HepG2 (cell line): ENCODE measurements around the gene CAMK1.

Experiments
- CCDC6 ChIP-seq: sonication (generic); formaldehyde crosslinking; IDR thresholded peaks from 2 replicates; pipeline ENCODE4 v1.8.1; 2022; ENCODE audit warnings: mild to moderate bottlenecking, missing genetic modification reagents, moderate library complexity
- EZH2 ChIP-seq: conservative IDR thresholded peaks from 2 replicates; pipeline ENCODE4 v1.6.1; 2012; ENCODE audit warnings: mild to moderate bottlenecking, low read depth, low read length, moderate library complexity
- FOXK1 ChIP-seq: sonication (generic); formaldehyde crosslinking; IDR thresholded peaks from 2 replicates; pipeline ENCODE4 v1.4.0; 2020; ENCODE audit warnings: low read depth, missing genetic modification reagents, borderline replicate concordance
- KLF9 ChIP-seq: IDR thresholded peaks from 2 replicates; pipeline ENCODE4 v1.6.1; 2016; ENCODE audit warnings: low read depth
- NFE2L1 ChIP-seq: sonication (generic); formaldehyde crosslinking; IDR thresholded peaks from 2 replicates; pipeline ENCODE4 v1.4.0; 2020; ENCODE audit warnings: missing genetic modification reagents, mild to moderate bottlenecking, borderline replicate concordance
- POLR2A ChIP-seq, 2 experiments: IDR thresholded peaks; 2 replicates each; pipeline ENCODE4 v1.6.1; 2011; ENCODE audit warnings: low read depth in 2 of 2, low read length in 2 of 2, mild to moderate bottlenecking in 1 of 2, moderate library complexity in 1 of 2; ENCODE audit not compliant: insufficient read depth in 1 of 2
- SIX4 ChIP-seq: sonication (generic); formaldehyde crosslinking; IDR thresholded peaks from 2 replicates; pipeline ENCODE4 v1.4.0; 2020; ENCODE audit warnings: missing genetic modification reagents
- ZBTB8A ChIP-seq: sonication (generic); formaldehyde crosslinking; IDR thresholded peaks from 2 replicates; pipeline ENCODE4 v1.4.0; 2020; ENCODE audit warnings: mild to moderate bottlenecking, low read depth, missing genetic modification reagents, borderline replicate concordance
- ZNF33B ChIP-seq: sonication (generic); formaldehyde crosslinking; IDR thresholded peaks from 2 replicates; pipeline ENCODE4 v1.5.1; 2020; ENCODE audit warnings: mild to moderate bottlenecking, missing genetic modification reagents
- ZNF543 ChIP-seq: sonication (generic); formaldehyde crosslinking; IDR thresholded peaks from 2 replicates; pipeline ENCODE4 v1.4.0; 2020; ENCODE audit warnings: mild to moderate bottlenecking, missing genetic modification reagents
- ZNF609 ChIP-seq: sonication (generic); formaldehyde crosslinking; IDR thresholded peaks from 2 replicates; pipeline ENCODE4 v1.4.0; 2020; ENCODE audit warnings: mild to moderate bottlenecking, missing genetic modification reagents, borderline replicate concordance
- TF ChIP-seq, protein P1 (sequence below): sonication (generic); formaldehyde crosslinking; IDR thresholded peaks from 2 replicates; pipeline ENCODE4 v1.5.1; 2020; ENCODE audit warnings: mild to moderate bottlenecking, missing genetic modification reagents, moderate library complexity
- TF ChIP-seq, protein P2 (sequence below): sonication (generic); formaldehyde crosslinking; IDR thresholded peaks from 2 replicates; pipeline ENCODE4; 2020; ENCODE audit warnings: missing genetic modification reagents, mild to moderate bottlenecking, borderline replicate concordance
- TF ChIP-seq, protein P3 (sequence below): sonication (generic); formaldehyde crosslinking; IDR thresholded peaks from 2 replicates; pipeline ENCODE4 v1.5.0; 2020; ENCODE audit warnings: mild to moderate bottlenecking, missing genetic modification reagents, moderate library complexity

DNA sequence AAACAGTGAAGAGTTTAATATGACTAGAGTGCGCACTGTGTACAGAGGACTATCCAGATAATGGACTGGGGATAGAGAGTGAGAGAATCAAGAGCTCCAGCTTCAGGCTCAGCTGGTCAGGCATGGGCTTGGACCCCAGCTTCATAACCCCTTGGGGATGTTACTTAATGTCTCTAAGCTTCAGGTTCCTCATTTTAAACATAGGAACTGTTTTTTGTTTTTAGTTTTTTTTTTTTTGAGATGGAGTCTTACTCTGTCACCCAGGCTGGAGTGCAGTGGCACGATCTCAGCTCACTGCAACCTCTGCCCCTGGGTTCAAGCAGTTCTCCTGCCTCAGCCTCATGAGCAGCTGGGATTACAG is 48.1 kb downstream of the CAMK1 start:
- TF ChIP-seq, protein P1, sequence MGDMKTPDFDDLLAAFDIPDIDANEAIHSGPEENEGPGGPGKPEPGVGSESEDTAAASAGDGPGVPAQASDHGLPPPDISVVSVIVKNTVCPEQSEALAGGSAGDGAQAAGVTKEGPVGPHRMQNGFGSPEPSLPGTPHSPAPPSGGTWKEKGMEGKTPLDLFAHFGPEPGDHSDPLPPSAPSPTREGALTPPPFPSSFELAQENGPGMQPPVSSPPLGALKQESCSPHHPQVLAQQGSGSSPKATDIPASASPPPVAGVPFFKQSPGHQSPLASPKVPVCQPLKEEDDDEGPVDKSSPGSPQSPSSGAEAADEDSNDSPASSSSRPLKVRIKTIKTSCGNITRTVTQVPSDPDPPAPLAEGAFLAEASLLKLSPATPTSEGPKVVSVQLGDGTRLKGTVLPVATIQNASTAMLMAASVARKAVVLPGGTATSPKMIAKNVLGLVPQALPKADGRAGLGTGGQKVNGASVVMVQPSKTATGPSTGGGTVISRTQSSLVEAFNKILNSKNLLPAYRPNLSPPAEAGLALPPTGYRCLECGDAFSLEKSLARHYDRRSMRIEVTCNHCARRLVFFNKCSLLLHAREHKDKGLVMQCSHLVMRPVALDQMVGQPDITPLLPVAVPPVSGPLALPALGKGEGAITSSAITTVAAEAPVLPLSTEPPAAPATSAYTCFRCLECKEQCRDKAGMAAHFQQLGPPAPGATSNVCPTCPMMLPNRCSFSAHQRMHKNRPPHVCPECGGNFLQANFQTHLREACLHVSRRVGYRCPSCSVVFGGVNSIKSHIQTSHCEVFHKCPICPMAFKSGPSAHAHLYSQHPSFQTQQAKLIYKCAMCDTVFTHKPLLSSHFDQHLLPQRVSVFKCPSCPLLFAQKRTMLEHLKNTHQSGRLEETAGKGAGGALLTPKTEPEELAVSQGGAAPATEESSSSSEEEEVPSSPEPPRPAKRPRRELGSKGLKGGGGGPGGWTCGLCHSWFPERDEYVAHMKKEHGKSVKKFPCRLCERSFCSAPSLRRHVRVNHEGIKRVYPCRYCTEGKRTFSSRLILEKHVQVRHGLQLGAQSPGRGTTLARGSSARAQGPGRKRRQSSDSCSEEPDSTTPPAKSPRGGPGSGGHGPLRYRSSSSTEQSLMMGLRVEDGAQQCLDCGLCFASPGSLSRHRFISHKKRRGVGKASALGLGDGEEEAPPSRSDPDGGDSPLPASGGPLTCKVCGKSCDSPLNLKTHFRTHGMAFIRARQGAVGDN (CRISPR knock-in tag): no peak
- TF ChIP-seq KLF9 (CRISPR knock-in tag) (no peak), CCDC6 (no peak), ZNF33B (CRISPR knock-in tag) (no peak), ZNF609 (CRISPR knock-in tag) (no peak), POLR2A (IDR thresholded peaks at IDR 0.05; ENCODE audit: insufficient read depth in 1 of 2, low read depth in 2 of 2, low read length in 2 of 2) (no peak), NFE2L1 (no peak), EZH2 (no peak), ZBTB8A (no peak), ZNF543 (CRISPR knock-in tag) (no peak), SIX4 (no peak), FOXK1 (CRISPR knock-in tag) (no peak)
- TF ChIP-seq, protein P2, sequence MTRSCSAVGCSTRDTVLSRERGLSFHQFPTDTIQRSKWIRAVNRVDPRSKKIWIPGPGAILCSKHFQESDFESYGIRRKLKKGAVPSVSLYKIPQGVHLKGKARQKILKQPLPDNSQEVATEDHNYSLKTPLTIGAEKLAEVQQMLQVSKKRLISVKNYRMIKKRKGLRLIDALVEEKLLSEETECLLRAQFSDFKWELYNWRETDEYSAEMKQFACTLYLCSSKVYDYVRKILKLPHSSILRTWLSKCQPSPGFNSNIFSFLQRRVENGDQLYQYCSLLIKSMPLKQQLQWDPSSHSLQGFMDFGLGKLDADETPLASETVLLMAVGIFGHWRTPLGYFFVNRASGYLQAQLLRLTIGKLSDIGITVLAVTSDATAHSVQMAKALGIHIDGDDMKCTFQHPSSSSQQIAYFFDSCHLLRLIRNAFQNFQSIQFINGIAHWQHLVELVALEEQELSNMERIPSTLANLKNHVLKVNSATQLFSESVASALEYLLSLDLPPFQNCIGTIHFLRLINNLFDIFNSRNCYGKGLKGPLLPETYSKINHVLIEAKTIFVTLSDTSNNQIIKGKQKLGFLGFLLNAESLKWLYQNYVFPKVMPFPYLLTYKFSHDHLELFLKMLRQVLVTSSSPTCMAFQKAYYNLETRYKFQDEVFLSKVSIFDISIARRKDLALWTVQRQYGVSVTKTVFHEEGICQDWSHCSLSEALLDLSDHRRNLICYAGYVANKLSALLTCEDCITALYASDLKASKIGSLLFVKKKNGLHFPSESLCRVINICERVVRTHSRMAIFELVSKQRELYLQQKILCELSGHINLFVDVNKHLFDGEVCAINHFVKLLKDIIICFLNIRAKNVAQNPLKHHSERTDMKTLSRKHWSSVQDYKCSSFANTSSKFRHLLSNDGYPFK (CRISPR knock-in tag): no peak
- TF ChIP-seq, protein P3, sequence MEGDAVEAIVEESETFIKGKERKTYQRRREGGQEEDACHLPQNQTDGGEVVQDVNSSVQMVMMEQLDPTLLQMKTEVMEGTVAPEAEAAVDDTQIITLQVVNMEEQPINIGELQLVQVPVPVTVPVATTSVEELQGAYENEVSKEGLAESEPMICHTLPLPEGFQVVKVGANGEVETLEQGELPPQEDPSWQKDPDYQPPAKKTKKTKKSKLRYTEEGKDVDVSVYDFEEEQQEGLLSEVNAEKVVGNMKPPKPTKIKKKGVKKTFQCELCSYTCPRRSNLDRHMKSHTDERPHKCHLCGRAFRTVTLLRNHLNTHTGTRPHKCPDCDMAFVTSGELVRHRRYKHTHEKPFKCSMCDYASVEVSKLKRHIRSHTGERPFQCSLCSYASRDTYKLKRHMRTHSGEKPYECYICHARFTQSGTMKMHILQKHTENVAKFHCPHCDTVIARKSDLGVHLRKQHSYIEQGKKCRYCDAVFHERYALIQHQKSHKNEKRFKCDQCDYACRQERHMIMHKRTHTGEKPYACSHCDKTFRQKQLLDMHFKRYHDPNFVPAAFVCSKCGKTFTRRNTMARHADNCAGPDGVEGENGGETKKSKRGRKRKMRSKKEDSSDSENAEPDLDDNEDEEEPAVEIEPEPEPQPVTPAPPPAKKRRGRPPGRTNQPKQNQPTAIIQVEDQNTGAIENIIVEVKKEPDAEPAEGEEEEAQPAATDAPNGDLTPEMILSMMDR (CRISPR knock-in tag): no peak
